GM19239 (cell line): Measurements from ENCODE around the gene SERPINA6.
"Not testable (repeated sequence)": the region's sequence is repeated elsewhere in the genome, so short reads cannot be mapped to it uniquely, and the experiment has no call there.

Experiments
- DNase-seq: peaks from one replicate; pipeline ENCODE4 v3.0.0; 2011; ENCODE audit warnings: low spot score; ENCODE audit not compliant: insufficient read length
- FAIRE-seq: peaks from 2 replicates; lab custom pipeline; 2011; peaks lifted over from hg19 to GRCh38; lab: Jason Lieb, UNC

SERPINA6 gene, protein sequence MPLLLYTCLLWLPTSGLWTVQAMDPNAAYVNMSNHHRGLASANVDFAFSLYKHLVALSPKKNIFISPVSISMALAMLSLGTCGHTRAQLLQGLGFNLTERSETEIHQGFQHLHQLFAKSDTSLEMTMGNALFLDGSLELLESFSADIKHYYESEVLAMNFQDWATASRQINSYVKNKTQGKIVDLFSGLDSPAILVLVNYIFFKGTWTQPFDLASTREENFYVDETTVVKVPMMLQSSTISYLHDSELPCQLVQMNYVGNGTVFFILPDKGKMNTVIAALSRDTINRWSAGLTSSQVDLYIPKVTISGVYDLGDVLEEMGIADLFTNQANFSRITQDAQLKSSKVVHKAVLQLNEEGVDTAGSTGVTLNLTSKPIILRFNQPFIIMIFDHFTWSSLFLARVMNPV

GRCh38 chr14:94322648-94323570, at the start of gene SERPINA6:
SERPINA6 (minus strand) TSS chr14:94323336; CDS start chr14:94314648, 8,688 bp downstream.
- DNase-seq (no peak), FAIRE-seq (no peak)

DNA sequence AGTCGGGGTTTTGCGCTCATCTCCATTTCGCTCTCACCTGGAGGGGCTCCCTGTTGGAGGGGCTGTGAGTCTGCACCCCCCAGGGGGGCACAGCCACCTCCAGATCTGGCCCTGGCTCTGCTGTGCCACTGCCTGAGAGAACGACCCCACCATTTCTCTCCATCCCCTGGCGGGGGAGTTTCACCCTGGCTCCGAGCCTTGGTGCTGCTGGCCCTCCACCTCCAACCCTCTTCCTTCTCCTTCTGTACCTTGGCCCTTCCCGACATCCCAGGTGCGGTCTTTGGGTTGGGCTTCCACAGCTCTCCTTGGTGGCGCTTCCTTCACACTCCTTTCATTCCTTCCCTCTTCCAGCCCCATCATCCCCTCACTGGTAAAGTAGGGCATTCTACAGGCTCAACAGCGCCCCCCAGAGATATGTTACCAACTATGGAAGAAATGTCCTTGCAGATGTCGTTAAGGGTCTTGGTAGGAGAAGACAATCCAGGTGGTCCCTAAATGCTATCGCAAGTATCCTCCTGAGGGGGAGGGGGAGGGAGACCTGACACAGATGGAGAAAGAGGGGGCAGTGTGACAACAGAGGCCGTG, 49.0 kb upstream of the SERPINA6 start:
- FAIRE-seq, result no peak
- DNase-seq, result no peak

DNA sequence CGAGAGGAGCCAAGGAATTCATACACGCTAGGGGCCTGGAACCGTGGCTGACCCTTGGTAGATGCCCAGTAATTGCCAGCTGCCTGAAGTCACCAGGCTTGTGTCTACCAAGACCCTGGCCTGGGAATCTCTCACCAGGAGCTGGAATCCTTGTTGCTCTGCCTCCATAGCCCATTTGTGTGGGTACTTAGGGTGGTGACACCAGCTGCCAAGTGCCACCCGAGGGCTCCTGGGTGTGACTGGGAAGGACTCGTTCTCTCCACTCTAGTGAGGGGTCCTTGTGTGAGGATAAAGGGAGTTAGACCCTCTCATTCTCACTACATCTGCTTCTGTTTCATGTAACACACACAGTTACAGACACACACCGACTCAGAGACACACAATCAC, 47.4 kb upstream of the SERPINA6 start:
- FAIRE-seq (no peak), DNase-seq (no peak)

GRCh38 chr14:94369766-94370523, 46.8 kb upstream of the SERPINA6 start:
- DNase-seq, FAIRE-seq: not testable (repeated sequence)

GRCh38 chr14:94368956-94369355, 45.8 kb upstream of the SERPINA6 start:
- FAIRE-seq, result no peak

DNA sequence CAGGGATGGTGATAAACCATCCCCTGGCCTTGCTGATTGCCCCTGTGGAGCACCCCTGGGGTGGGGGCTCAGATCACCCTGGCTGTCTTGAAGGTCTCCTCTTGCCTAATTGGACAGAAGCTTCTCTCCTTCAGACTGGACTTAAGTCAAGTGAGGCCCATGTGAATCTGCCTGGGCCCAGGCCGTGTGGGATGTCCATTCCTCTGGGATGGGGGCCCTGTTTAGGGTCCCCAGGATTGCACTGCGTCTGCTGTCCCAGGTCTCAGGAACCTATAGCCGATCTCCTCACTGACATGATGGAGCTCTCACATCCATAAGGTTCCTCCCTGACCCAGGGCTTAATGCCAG, 45.1 kb upstream of the SERPINA6 start:
- FAIRE-seq (no peak), DNase-seq (no peak)

More at GRCh38 chr14:94368956-94369355, 45.8 kb upstream of the SERPINA6 start:
- no peak for DNase-seq

GRCh38 chr14:94367347-94368242, 44.5 kb upstream of the SERPINA6 start:
- no peak for DNase-seq
- no peak for FAIRE-seq

DNA sequence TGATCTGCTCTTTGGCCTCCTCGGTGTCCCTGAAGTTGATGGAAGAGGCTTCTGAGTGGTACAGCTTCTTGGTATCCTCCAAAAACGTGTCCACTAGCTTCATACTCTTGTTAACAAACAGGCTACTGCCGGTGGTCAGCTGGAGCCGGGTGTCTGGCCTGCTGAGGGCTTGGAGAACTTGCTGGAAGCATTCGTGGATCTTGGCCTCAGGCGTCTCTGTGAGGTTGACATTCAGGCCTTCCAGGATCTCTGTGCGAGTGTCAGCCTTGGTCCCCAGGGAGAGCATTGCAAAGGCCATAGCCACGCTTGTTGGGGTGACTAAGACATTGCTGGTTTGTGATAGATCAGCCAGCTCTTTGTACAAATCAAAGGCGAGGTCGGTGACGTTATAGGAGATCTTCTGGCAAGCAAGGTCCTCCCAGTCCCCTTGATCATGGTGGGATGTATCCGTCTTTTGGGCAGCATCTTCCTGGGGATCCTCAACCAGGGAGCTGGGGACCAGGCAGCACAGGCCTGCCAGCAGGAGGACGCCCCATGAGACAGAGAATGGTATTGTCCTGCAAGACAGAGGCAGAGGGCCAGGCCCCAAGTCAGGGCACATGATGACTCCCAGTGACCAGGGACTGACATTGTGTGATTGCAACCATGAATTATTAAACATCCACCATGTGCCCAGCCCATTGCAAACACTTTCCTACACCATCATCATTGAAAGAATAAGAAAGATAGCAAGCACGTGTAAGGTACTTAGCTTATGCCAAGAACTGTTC, 43.2 kb upstream of the SERPINA6 start, which contains the start of gene SERPINA2:
TSS of gene SERPINA2 (minus strand) at position 553 of the 770 bp plus-strand sequence.
- DNase-seq, result no peak
- no peak for FAIRE-seq

DNA sequence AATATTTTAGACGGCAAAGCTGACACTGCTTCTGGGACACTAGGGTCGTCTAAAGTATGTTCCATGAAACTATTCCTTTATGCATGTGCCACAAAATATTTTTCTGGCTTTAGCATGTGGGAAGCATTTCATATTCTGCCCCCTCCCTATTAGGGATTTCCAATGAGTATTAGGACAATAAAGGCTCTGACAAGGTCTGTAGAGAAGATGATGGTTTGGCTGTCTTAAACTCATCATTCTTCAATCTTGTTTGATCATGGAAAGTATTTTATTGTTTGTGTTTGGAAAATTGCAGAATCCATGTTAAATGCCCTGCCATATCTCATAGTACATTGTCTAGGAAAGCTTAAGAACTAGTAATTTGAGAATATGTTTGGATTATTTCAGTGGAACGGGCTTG, 42.5 kb upstream of the SERPINA6 start:
- DNase-seq (no peak), FAIRE-seq (no peak)

DNA sequence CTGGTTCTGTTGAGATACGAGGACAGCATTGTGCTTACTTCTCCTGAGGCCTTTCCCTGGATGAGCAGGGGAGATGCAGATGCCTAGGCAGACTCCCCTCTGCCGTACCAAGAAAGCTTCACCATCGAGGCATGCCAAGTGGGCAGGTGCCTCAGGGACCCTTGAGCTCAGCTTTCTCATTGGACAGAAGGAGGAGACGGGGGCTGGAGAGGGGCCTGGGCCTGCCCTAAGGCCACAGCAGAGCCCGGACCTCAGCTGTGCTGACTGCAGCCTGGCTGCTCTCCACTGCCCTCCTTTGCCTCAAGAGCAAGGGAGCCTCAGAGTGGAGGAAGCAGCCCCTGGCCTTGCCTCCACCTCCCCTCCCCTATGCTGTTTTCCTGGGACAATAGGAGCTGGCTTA, 41.8 kb upstream of the SERPINA6 start:
- FAIRE-seq, result no peak

DNA sequence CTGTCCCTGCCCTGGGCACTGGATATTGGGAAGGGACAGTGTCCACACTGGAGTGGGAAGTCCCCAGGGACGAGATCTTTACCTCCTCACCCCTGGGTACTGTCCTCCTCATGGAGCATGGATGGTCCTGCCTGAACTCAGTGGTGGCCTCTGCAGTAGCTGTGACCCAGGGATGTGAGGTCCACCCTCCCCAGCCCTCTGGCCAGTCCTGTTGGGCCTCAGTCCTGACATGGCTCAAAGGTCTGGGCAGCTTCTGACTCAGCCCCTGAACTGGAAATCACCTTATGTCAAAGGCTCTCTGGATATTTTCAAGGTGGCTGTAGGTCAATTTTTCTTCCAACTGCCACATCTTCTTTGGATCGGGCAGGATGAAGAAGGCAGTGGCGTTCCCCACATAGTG, 40.9 kb upstream of the SERPINA6 start:
- no peak for DNase-seq
- FAIRE-seq, result no peak

More for the DNA sequence above, 41.8 kb upstream of the SERPINA6 start:
- no peak for DNase-seq

- DNase-seq (no peak), FAIRE-seq (no peak)
Observed at GRCh38 chr14:94363151-94363624, 40.1 kb upstream of the SERPINA6 start.

DNA sequence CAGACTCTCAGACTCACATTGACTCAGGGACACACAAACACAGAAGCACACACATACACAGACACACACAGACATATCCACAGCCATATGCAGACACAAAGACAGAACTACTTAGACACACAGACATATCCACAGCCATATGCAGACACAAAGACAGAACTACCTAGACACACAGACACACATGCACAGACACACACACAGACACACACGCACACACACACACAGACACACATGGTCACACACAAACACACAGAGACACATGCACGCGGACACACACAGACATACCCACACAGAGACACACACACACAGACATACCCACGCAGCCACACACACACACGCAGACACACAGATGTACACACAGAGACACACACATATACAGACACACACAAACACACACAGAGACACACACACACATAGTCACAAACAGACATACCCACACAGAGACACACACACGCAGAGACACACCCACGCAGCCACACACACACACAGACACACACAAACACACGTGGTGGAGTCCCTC, 39.5 kb upstream of the SERPINA6 start:
- no peak for DNase-seq
- no peak for FAIRE-seq

- FAIRE-seq, result no peak
- DNase-seq, result no peak
Observed at GRCh38 chr14:94361682-94362081, 38.5 kb upstream of the SERPINA6 start.

DNA sequence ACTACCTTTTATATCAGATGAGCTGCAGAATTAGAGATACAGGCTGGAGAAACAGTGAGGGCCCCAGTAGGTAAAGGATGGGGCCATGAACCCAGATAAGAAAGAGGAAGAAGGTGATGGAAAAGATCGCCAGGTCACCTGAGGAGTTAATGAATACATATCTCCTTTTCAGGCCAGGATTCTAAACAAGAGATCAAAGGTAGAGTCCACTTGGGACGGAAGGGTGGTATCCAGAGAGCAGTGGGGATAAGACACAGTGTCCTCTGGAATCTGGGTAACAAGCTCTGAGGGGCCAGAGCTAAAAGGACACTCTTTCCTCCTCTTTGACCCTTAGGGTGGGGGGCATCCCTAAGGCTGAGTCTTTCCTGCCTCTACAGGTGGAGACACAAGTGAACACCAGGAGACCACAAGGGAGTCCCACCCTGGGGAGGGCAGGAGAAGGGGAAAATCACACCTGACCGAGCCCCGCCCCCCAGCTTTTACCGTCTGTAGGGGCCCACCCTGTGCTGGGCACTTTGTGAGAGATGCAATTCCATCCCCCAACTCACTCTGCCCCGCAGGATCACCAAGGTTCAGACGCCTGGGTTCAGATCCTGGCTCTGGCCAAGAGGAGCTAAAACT, 37.9 kb upstream of the SERPINA6 start:
- FAIRE-seq, result no peak
- DNase-seq, result no peak

DNA sequence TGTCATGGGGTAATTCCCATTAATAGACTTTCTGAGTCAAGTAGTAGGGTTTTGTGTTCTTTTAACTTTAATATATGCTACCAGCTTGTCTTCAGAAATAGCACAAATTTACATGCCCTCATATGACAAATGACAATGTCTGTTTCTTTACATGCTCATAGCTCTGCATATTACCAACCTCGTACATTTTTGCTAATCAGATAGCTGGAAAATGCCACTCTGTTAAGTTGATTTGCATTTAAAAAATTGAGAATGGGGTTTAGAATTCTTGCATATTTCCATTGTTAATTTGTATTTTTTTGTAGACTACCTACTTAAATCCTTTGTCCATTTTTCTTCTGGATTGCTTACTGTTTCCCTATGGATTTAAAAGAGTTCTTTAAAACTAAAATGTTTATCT, 34.0 kb upstream of the SERPINA6 start:
- FAIRE-seq (no peak), DNase-seq (no peak)

DNA sequence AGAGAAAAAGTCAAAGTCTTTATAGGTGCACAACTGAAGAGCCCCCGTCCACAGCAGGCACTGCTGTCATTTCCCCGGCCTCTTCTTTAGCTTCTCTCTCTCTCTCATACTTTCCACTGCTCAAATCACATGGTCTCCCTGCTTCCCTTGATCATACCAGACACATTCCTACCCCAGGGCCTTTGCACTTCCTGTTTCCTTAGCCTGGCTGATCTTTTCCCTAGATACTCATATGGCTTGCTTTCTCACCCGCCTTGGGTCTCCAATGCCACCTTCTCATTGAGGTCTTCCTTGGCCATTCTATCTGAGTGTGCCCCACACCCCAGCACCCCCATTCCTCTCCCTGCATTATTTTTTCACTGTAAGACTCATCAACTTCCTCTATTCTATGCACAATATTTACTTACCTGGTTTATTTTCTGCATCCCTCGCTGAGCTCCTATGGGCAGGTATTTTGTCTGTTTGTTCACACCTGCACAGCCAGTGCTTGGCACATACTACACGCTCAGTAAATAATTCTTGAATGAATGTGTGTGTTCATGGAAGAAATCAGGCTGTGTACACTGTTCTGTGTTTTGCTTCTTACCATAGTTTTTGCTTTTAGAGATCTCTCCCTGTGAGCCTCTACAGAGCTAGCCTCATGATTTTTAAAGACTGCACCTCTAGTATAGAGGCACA, 33.4 kb upstream of the SERPINA6 start:
- FAIRE-seq (no peak), DNase-seq (no peak)
